HCT116 (cell line): Measurements from ENCODE around the gene SLIT1. TPM values are rescaled to one million over a fixed set of nuclear protein-coding genes. Genes with fewer than 3 reads are reported as not detected.

Experiments
- ATAC-seq: fragments of 200-7000 bp; cut with Tn5 transposase; 2 replicates; pipeline ENCODE4 v1.9.1; 2020; ENCODE audit warnings: mild to moderate bottlenecking, moderate library complexity
- BruUV-seq: library from RNA; stranded (reverse); fragments of 400-500 nt; replicated peaks from 2 replicates; lab custom pipeline; 2021; lab: Mats Ljungman, UMichigan
- CTCF ChIA-PET: fragments of 300-600 bp; sonication (Branson Sonifier 250); formaldehyde crosslinking; loops from one replicate; lab custom pipeline; 2021; ENCODE audit warnings: antibody characterized with exemption; lab: Charles Lee
- POLR2A ChIA-PET: fragments of 300-600, 350-600 bp; sonication (Branson Sonifier 250); formaldehyde crosslinking; loops from one replicate; lab custom pipeline; 2021; ENCODE audit warnings: antibody characterized with exemption; lab: Charles Lee
- RAD21 ChIA-PET, 2 experiments: fragments of 300-600 bp; sonication (Branson Sonifier 250); formaldehyde crosslinking; loops; one replicate each; lab custom pipeline; 2023; ENCODE audit warnings: low total read pairs in 2 of 2; ENCODE audit not compliant: uncharacterized antibody in 2 of 2, unreplicated experiment in 2 of 2, low non-redundant PET in 1 of 2; lab: Charles Lee
- DNase-seq: peaks from one replicate; pipeline ENCODE4 v3.0.0-alpha.2; 2010; ENCODE audit warnings: low read depth, low spot score
- H2AFZ ChIP-seq: fragments of 200-600 bp; shearing (Covaris generic), sonication (generic); 2 replicates; pipeline ENCODE4 v1.6.1; 2017; ENCODE audit warnings: low read depth, mixed run types, mixed read lengths, antibody characterized with exemption, low read length; ENCODE audit not compliant: poor library complexity, severe bottlenecking
- H3K27ac ChIP-seq: 2 replicates; pipeline ENCODE4 v1.5.1; 2012; ENCODE audit warnings: low read depth, low read length
- H3K27me3 ChIP-seq: fragments of 200-600 bp; sonication (generic); 2 replicates; pipeline ENCODE4 v1.6.1; 2016; ENCODE audit warnings: mixed run types, low read length, mixed read lengths; ENCODE audit not compliant: insufficient read depth
- H3K36me3 ChIP-seq, 2 experiments: fragments of 200-500 bp in 1 of 2; fragments of 200-600 bp in 1 of 2; sonication (Bioruptor generic) in 1 of 2; sonication (generic) in 1 of 2; 2 replicates each; pipeline versions ENCODE4 v1.5.1 to v1.6.1; 2014 to 2016; ENCODE audit warnings: low read length in 2 of 2, inconsistent platforms in 1 of 2, mixed read lengths in 1 of 2, mixed run types in 1 of 2; ENCODE audit not compliant: insufficient read depth in 2 of 2, control insufficient read depth in 1 of 2
- H3K4me1 ChIP-seq, 2 experiments: fragments of 200-600 bp in 1 of 2; sonication (generic) in 1 of 2; 2 replicates each; pipeline versions ENCODE4 v1.5.1 to v1.6.1; 2012 to 2017; ENCODE audit warnings: low read length in 2 of 2, inconsistent platforms in 1 of 2, mild to moderate bottlenecking in 1 of 2, mixed read lengths in 1 of 2, mixed run types in 1 of 2, moderate library complexity in 1 of 2; ENCODE audit not compliant: insufficient read depth in 2 of 2, control insufficient read depth in 1 of 2
- H3K4me2 ChIP-seq: fragments of 200-600 bp; sonication (generic); 2 replicates; pipeline ENCODE4 v1.6.1; 2017; ENCODE audit warnings: mixed run types, low read length, mixed read lengths
- H3K4me3 ChIP-seq, 2 experiments: fragments of 200-600 bp in 1 of 2; sonication (generic) in 1 of 2; replicated peaks in 1 of 2; 2 replicates each; pipeline ENCODE4 v1.5.1; 2011 to 2016; ENCODE audit warnings: low read length in 2 of 2, control low read depth in 1 of 2, low read depth in 1 of 2, mild to moderate bottlenecking in 1 of 2, mixed read lengths in 1 of 2, mixed run types in 1 of 2
- H3K79me2 ChIP-seq: fragments of 200-600 bp; sonication (generic); 2 replicates; pipeline ENCODE4 v1.6.1; 2017; ENCODE audit warnings: mild to moderate bottlenecking, mixed run types, low read length, moderate library complexity, mixed read lengths; ENCODE audit not compliant: insufficient read depth
- H3K9ac ChIP-seq: fragments of 200-600 bp; sonication (generic); 2 replicates; pipeline ENCODE4 v1.6.1; 2016; ENCODE audit warnings: low read length, mixed read lengths
- H3K9me2 ChIP-seq: fragments of 200-600 bp; sonication (generic), shearing (Covaris generic); 2 replicates; pipeline ENCODE4 v1.6.1; 2017; ENCODE audit warnings: mixed run types, mild to moderate bottlenecking, moderate library complexity; ENCODE audit not compliant: insufficient read depth
- H3K9me3 ChIP-seq, 2 experiments: fragments of 200-500 bp in 1 of 2; fragments of 200-600 bp in 1 of 2; sonication (Bioruptor generic) in 1 of 2; sonication (generic) in 1 of 2; 2 replicates each; pipeline ENCODE4 v1.6.1; 2014 to 2017; ENCODE audit warnings: low read length in 2 of 2, mixed read lengths in 2 of 2, inconsistent platforms in 1 of 2, low read depth in 1 of 2, mild to moderate bottlenecking in 1 of 2, mixed run types in 1 of 2, moderate library complexity in 1 of 2; ENCODE audit not compliant: control insufficient read depth in 1 of 2, insufficient read depth in 1 of 2
- H4K20me1 ChIP-seq: fragments of 200-600 bp; sonication (generic), shearing (Covaris generic); 2 replicates; pipeline ENCODE4 v1.6.1; 2017; ENCODE audit warnings: mixed run types, mild to moderate bottlenecking, moderate library complexity; ENCODE audit not compliant: insufficient read depth
- CTCF ChIP-seq, 3 experiments: fragments of 200-600 bp in 1 of 3; sonication (generic) in 1 of 3; IDR thresholded peaks in 2 of 3; conservative IDR thresholded peaks in 1 of 3; 2 replicates each; pipeline ENCODE4 v1.5.1; 2012 to 2017; ENCODE audit warnings: low read depth in 2 of 3, low read length in 2 of 3, antibody characterized with exemption in 1 of 3, borderline replicate concordance in 1 of 3, control low read depth in 1 of 3, mild to moderate bottlenecking in 1 of 3, mixed read lengths in 1 of 3, mixed run types in 1 of 3, moderate library complexity in 1 of 3; ENCODE audit not compliant: insufficient read depth in 1 of 3
- EGR1 ChIP-seq: IDR thresholded peaks from 2 replicates; pipeline ENCODE4 v1.6.1; 2012; ENCODE audit warnings: low read depth
- ELF1 ChIP-seq: IDR thresholded peaks from 2 replicates; pipeline ENCODE4 v1.6.1; 2012; ENCODE audit warnings: low read depth, borderline replicate concordance
- EZH2phosphoT487 ChIP-seq: fragments of 200-600 bp; IDR thresholded peaks from 2 replicates; pipeline ENCODE4 v1.6.1; 2018; ENCODE audit warnings: antibody characterized with exemption, borderline replicate concordance
- JUND ChIP-seq: IDR thresholded peaks from 2 replicates; pipeline ENCODE4 v1.6.1; 2012
- MAX ChIP-seq: IDR thresholded peaks from 2 replicates; pipeline ENCODE4 v1.6.1; 2012
- POLR2AphosphoS5 ChIP-seq: IDR thresholded peaks from 2 replicates; pipeline ENCODE4 v1.6.1; 2011; ENCODE audit warnings: mild to moderate bottlenecking, low read depth, low read length, moderate library complexity
- REST ChIP-seq: IDR thresholded peaks from 2 replicates; pipeline ENCODE4 v1.6.1; 2012; ENCODE audit warnings: low read depth
- SRF ChIP-seq: IDR thresholded peaks from 2 replicates; pipeline ENCODE4 v1.6.1; 2012; ENCODE audit warnings: low read depth
- TCF7L2 ChIP-seq: IDR thresholded peaks from 2 replicates; pipeline ENCODE4 v1.7.0; 2011; ENCODE audit warnings: borderline replicate concordance, inconsistent platforms; ENCODE audit not compliant: insufficient read depth, insufficient read length; ENCODE audit errors: extremely low read depth
- YY1 ChIP-seq: IDR thresholded peaks from 2 replicates; pipeline ENCODE4 v1.6.1; 2011; ENCODE audit warnings: low read length, low read depth, moderate library complexity, mild to moderate bottlenecking; ENCODE audit not compliant: insufficient replicate concordance; ENCODE audit errors: extremely low read depth
- ZFX ChIP-seq: fragments of 450-650 bp; IDR thresholded peaks from 2 replicates; pipeline ENCODE4 v1.6.1; 2017
- ZNF274 ChIP-seq: fragments of 200-500 bp; sonication (Bioruptor generic); IDR thresholded peaks from 2 replicates; pipeline ENCODE4 v1.6.1; 2014; ENCODE audit warnings: mild to moderate bottlenecking, low read depth, low read length, inconsistent platforms
- intact Hi-C: fragments of 100-400 bp; cut with micrococcal nuclease; formaldehyde crosslinking; loops from 2 replicates; pipeline ENCODE4 v1.10.0; 2022
- total RNA-seq: library from RNA; stranded (reverse); gene quantifications from one replicate; pipeline ENCODE4 v1.2.1, GENCODE V29; 2021; ENCODE audit not compliant: unreplicated experiment

The SLIT1 gene
- total RNA-seq, 1 experiment from 2014 or later = 0.42 TPM

GRCh38 chr10:97030894-97031293 is 154.9 kb downstream of the SLIT1 start:
- Histone ChIP-seq H3K9me2 (no peaks in the 10 kb centered on the region), H3K9ac (no peak overlapping the region), H3K27me3 (peaks cover 4% of the 10 kb centered on the region; the same call in 1 of the 2 replicates), H2AFZ (no peak overlapping the region), H3K27ac (no peak overlapping the region), H3K36me3 (no peaks in the 10 kb centered on the region), H3K4me3 (no peak overlapping the region), H3K79me2 (no peaks in the 10 kb centered on the region), H4K20me1 (no peaks in the 10 kb centered on the region), H3K4me1 (no peaks in the 10 kb centered on the region), H3K4me2 (no peak overlapping the region), H3K9me3 (no peaks in the 10 kb centered on the region)
- intact Hi-C loops = no loop called here
- POLR2A ChIA-PET = no interaction called here
- DNase-seq (no peak), ATAC-seq (no peak)
- TF ChIP-seq TCF7L2 = no peak
- TF ChIP-seq CTCF (IDR thresholded peaks at IDR 0.05 in 2 of 3, conservative IDR thresholded peaks at IDR 0.05 in 1 of 3; ENCODE audit: borderline replicate concordance in 1 of 3, insufficient read depth in 1 of 3, low read depth in 2 of 3, low read length in 2 of 3) = no peak
- no peak for TF ChIP-seq MAX
- no peak for TF ChIP-seq YY1
- TF ChIP-seq ELF1 = no peak
- TF ChIP-seq ZFX = no peak
- no peak for TF ChIP-seq JUND
- TF ChIP-seq SRF = no peak
- TF ChIP-seq EGR1 = no peak
- no peak for TF ChIP-seq EZH2phosphoT487
- no peak for TF ChIP-seq ZNF274
- TF ChIP-seq POLR2AphosphoS5 = no peak
- TF ChIP-seq REST = no peak
- no TSS peak for BruUV-seq
- CTCF ChIA-PET = no interaction called here
- RAD21 ChIA-PET = no interaction called here
